K562 (cell line): ENCODE data around the gene SERPINF2. TPM values are rescaled to one million over a fixed set of nuclear protein-coding genes. Genes with fewer than 3 reads are reported as not detected.

ENCODE experiments used
- ATAC-seq: fragments of 200-7000 bp; cut with Tn5 transposase; 3 replicates; pipeline ENCODE4 v1.9.1; 2020; ENCODE audit warnings: moderate library complexity
- BruUV-seq: library from RNA; stranded (reverse); fragments of 400-500 nt; replicated peaks from 2 replicates; lab custom pipeline; 2021; lab: Mats Ljungman, UMichigan
- CTCF ChIA-PET: fragments of 300-600 bp; formaldehyde crosslinking; extraction: SDS; loops from one replicate; lab custom pipeline; 2021; ENCODE audit warnings: low intra/inter-chr PET ratio; lab: Yijun Ruan, JAX
- POLR2A ChIA-PET: fragments of 300-600, 350-650 bp; sonication (Branson Sonifier 250); formaldehyde crosslinking; extraction: SDS; loops from one replicate; lab custom pipeline; 2021; ENCODE audit warnings: antibody characterized with exemption, inconsistent platforms; lab: Yijun Ruan, JAX
- DNase-seq, 4 experiments: peaks; one replicate each; pipeline versions ENCODE4 v3.0.0 to v3.0.0-alpha.2; 2011 to 2018; ENCODE audit warnings: low spot score in 3 of 4, mixed read lengths in 3 of 4; ENCODE audit errors: extremely low read depth in 1 of 4
- FAIRE-seq: peaks from 2 replicates; lab custom pipeline; 2011; peaks lifted over from hg19 to GRCh38; lab: Jason Lieb, UNC
- H2AFZ ChIP-seq: 2 replicates; pipeline ENCODE4 v1.6.0; 2011; ENCODE audit warnings: low read depth, low read length, control low read depth, inconsistent platforms
- H3K27ac ChIP-seq: fragments of 200-600 bp; 3 replicates; pipeline ENCODE4 v1.8.0; 2011; ENCODE audit warnings: low read depth, mild to moderate bottlenecking, control low read depth, inconsistent platforms, low read length, moderate library complexity, mixed read lengths; ENCODE audit errors: extremely low read depth
- H3K27me3 ChIP-seq, 2 experiments: fragments of 300-600 bp in 1 of 2; 2 replicates in 1 of 2; 3 replicates in 1 of 2; pipeline versions ENCODE4 v1.6.0 to v1.8.0; 2011; ENCODE audit warnings: inconsistent platforms in 2 of 2, low read length in 2 of 2, mild to moderate bottlenecking in 1 of 2, mixed read lengths in 1 of 2, moderate library complexity in 1 of 2; ENCODE audit not compliant: control insufficient read depth in 2 of 2, insufficient read depth in 2 of 2
- H3K36me3 ChIP-seq: fragments of 300-600 bp; 3 replicates; pipeline ENCODE4 v1.8.0; 2011; ENCODE audit warnings: mild to moderate bottlenecking, low read length, inconsistent platforms; ENCODE audit not compliant: control insufficient read depth, insufficient read depth
- H3K4me1 ChIP-seq, 2 experiments: fragments of 200-600 bp in 1 of 2; replicated peaks in 1 of 2; 2 replicates in 1 of 2; 3 replicates in 1 of 2; pipeline versions ENCODE4 v1.5.1 to v1.8.0; 2011; ENCODE audit warnings: inconsistent platforms in 2 of 2, low read length in 2 of 2, mild to moderate bottlenecking in 1 of 2, mixed read lengths in 1 of 2, moderate library complexity in 1 of 2; ENCODE audit not compliant: control insufficient read depth in 2 of 2, insufficient read depth in 2 of 2
- H3K4me2 ChIP-seq: 2 replicates; pipeline ENCODE4 v1.6.1; 2011; ENCODE audit warnings: low read length, control low read depth, inconsistent platforms, mixed read lengths; ENCODE audit not compliant: insufficient read depth
- H3K4me3 ChIP-seq: fragments of 200-600 bp; sonication (generic), shearing (Covaris generic); 2 replicates; pipeline ENCODE4 v1.5.1; 2016; ENCODE audit warnings: control low read depth, inconsistent platforms
- H3K79me2 ChIP-seq: fragments of 200-600 bp; 3 replicates; pipeline ENCODE4 v1.8.0; 2011; ENCODE audit warnings: low read length, inconsistent platforms; ENCODE audit not compliant: control insufficient read depth, insufficient read depth
- H3K9ac ChIP-seq, 2 experiments: 2 replicates each; pipeline versions ENCODE4 v1.6.0 to v1.6.1; 2011; ENCODE audit warnings: low read depth in 2 of 2, low read length in 2 of 2, control low read depth in 1 of 2, inconsistent platforms in 1 of 2, mild to moderate bottlenecking in 1 of 2, mixed read lengths in 1 of 2; ENCODE audit not compliant: insufficient read depth in 1 of 2
- H3K9me1 ChIP-seq: one replicate; pipeline ENCODE4 v1.6.0; 2011; ENCODE audit warnings: inconsistent platforms, mild to moderate bottlenecking, low read length, moderate library complexity; ENCODE audit not compliant: control insufficient read depth, insufficient read depth
- H3K9me3 ChIP-seq: replicated peaks from 2 replicates; pipeline ENCODE4 v1.5.1; 2011; ENCODE audit warnings: low read depth, low read length, inconsistent platforms; ENCODE audit not compliant: control insufficient read depth, insufficient read depth
- H4K20me1 ChIP-seq: replicated peaks from 2 replicates; pipeline ENCODE4 v1.6.1; 2011; ENCODE audit warnings: low read length, inconsistent platforms, mixed read lengths; ENCODE audit not compliant: control insufficient read depth, insufficient read depth
- MAZ ChIP-seq, 2 experiments: fragments of 450-650 bp in 1 of 2; sonication (generic) in 1 of 2; formaldehyde crosslinking; IDR thresholded peaks in 1 of 2; conservative IDR thresholded peaks in 1 of 2; 2 replicates each; pipeline versions ENCODE4 v1.4.0 to v1.5.0; 2020; ENCODE audit warnings: mild to moderate bottlenecking in 1 of 2, missing genetic modification reagents in 1 of 2
- RAD21 ChIP-seq, 2 experiments: fragments of 250-450 bp in 1 of 2; fragments of 450-650 bp in 1 of 2; sonication (Bioruptor Pico) in 1 of 2; formaldehyde crosslinking in 1 of 2; IDR thresholded peaks in 1 of 2; conservative IDR thresholded peaks in 1 of 2; 2 replicates each; pipeline versions ENCODE4 v1.4.0 to v1.8.0; 2020 to 2022; ENCODE audit warnings: mild to moderate bottlenecking in 2 of 2, moderate library complexity in 1 of 2
- SMC3 ChIP-seq: conservative IDR thresholded peaks from 2 replicates; pipeline ENCODE4 v1.6.1; 2011; ENCODE audit warnings: low read depth, low read length, improper control_type of control experiment; ENCODE audit not compliant: insufficient read depth
- WGBS: fragments of 100-300 bp; shearing (Covaris generic); methylation state at CpG from one replicate; pipeline ENCODE4 v1.1.6; 2016; ENCODE audit warnings: low coverage, mixed read lengths; ENCODE audit not compliant: insufficient coverage; ENCODE audit errors: missing lambda C conversion rate; 5-methylcytosine and 5-hydroxymethylcytosine counted together
- in situ Hi-C: fragments of 300-500 bp; cut with MboI; formaldehyde crosslinking; loops from 4 replicates; pipeline ENCODE4 v1.15.0; 2018; ENCODE audit warnings: inconsistent platforms, mixed read lengths
- intact Hi-C: fragments of 100-400 bp; cut with micrococcal nuclease; formaldehyde crosslinking; loops from 2 replicates; pipeline ENCODE4 v1.14.2; 2022
- polyA plus RNA-seq, 8 experiments: library from polyadenylated mRNA; depleted of rRNA in 4 of 8; stranded (reverse) in 5 of 8; unstranded in 3 of 8; fragments of >200 nt; fragmentation: Nextera tagmentation in 2 of 8; fragmentation: Illumina TruSeq in 1 of 8; extraction: Ambion mirVana in 2 of 8; extraction: Trizol in 1 of 8; gene quantifications; 2 replicates each; pipeline versions ENCODE4 v1.2.1 to v1.2.3, GENCODE V29; 2011 to 2014; ENCODE audit warnings: inconsistent platforms in 1 of 8, missing spikeins in 1 of 8
- total RNA-seq, 7 experiments: library from RNA; depleted of rRNA in 6 of 7; stranded (reverse); fragments of >200 nt in 6 of 7; fragmentation: Illumina TruSeq in 2 of 7; extraction: Trizol in 2 of 7; gene quantifications; 2 replicates each; pipeline versions ENCODE4 v1.2.1 to v1.2.3, GENCODE V29; 2011 to 2021; ENCODE audit warnings: low replicate concordance in 1 of 7
- TF ChIP-seq, protein P1 (sequence below): sonication (generic); formaldehyde crosslinking; IDR thresholded peaks from 2 replicates; pipeline ENCODE4 v1.8.0; 2022; ENCODE audit warnings: missing genetic modification reagents, mild to moderate bottlenecking, moderate library complexity, borderline replicate concordance
- TF ChIP-seq, protein P2 (sequence below): fragments of 450-650 bp; IDR thresholded peaks from 2 replicates; pipeline ENCODE4 v1.6.1; 2017; ENCODE audit warnings: antibody characterized with exemption, mild to moderate bottlenecking
- TF ChIP-seq, protein P3 (sequence below), 2 experiments: fragments of 450-650 bp in 1 of 2; sonication (generic) in 1 of 2; formaldehyde crosslinking in 1 of 2; IDR thresholded peaks in 1 of 2; conservative IDR thresholded peaks in 1 of 2; 2 replicates each; pipeline versions ENCODE4 v1.6.1 to v1.8.1; 2016 to 2023; ENCODE audit warnings: mild to moderate bottlenecking in 2 of 2, moderate library complexity in 2 of 2, inconsistent platforms in 1 of 2, missing genetic modification reagents in 1 of 2
- TF ChIP-seq, protein P4 (sequence below): IDR thresholded peaks from 2 replicates; pipeline ENCODE4 v1.6.1; 2011; ENCODE audit warnings: borderline replicate concordance, low read depth, mild to moderate bottlenecking, moderate library complexity, low read length; ENCODE audit not compliant: insufficient read depth, poor library complexity, severe bottlenecking

SERPINF2 gene
- total and polyA plus RNA-seq, 9 of the 15 experiments (the other 6 are each of a cell fraction or from before 2014, with no cell fraction given): 0.22 TPM; not detected in 8

DNA sequence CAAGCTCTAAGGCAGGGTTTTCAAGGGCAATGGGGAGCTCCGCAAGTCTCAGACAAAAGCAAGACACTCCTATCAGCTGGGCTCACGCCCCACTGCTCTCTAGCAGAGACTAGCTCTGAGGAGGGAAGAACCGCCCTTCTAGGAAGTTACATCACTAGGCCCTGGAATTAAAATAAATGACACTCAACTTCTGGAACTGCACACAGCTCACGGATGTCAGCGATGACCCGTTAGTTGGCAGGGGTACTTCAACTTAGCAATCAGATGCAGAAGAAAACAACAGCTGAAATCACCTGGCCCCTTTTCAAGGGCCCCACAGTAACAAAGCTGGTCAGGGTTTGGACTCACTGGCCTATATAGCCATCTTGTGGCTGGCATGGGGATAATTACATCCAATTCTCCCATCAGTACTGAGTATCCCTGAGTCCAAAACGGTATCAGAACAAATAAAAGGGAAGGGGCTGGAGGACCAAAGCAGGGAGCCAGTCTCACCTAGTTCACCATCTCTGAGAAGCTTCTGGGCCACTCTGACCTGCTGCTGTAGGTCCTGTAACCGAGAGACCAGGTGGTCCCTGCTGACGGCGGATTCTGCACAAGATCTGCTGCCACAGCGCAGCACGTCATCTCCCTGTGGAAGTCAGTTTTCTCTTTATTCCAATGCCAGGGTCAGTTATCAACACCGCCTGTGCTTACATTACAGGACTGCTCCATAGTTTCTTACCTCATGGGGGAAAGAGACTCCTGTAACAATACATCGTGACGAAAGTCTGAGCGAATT is 41.4 kb downstream of the SERPINF2 start:
- BruUV-seq: no TSS peak
- DNase-seq (peak; percentile 42 to 56 (median 48)), ATAC-seq (peak; percentile 93), FAIRE-seq (peak; percentile 85)
- no peaks in the 10 kb centered on the region for H3K27me3 ChIP-seq
- H3K4me1 ChIP-seq: peaks cover 5 to 8% of the 10 kb centered on the region in 2 experiments; a peak in 4 of 5 replicates
- H3K36me3 ChIP-seq: peaks cover 52% of the 10 kb centered on the region
- in situ Hi-C loops: no loop called here
- H2AFZ ChIP-seq: no peak overlapping the region
- H3K27ac ChIP-seq: peak overlapping the region; percentile 38; the same call in 1 of the 3 replicates
- no peaks in the 10 kb centered on the region for H3K9me1 ChIP-seq
- H4K20me1 ChIP-seq: no peaks in the 10 kb centered on the region
- 60% methylated on average over 16 of the region's 16 CpGs for WGBS
- ChIA-PET POLR2A (interaction anchor here (0.6 to 1.0 kb wide), 5 partner anchors 14 to 101 kb away, joined by 3 to 4 read pairs (median 3); no protein-coding TSS in a partner anchor), CTCF (interaction anchor here (2.1 to 2.4 kb wide), 2 partner anchors 63 to 115 kb away, joined by 7 to 10 read pairs; no protein-coding TSS in a partner anchor)
- 0 out of 2 replicates have a peak overlapping the region, but pooled peaks have one; percentile 18 for H3K4me2 ChIP-seq
- H3K79me2 ChIP-seq: no peaks in the 10 kb centered on the region
- no peak overlapping the region for H3K4me3 ChIP-seq
- H3K9me3 ChIP-seq: no peaks in the 10 kb centered on the region
- peak overlapping the region in 1 of 2 experiments; percentile 52; a peak in 1 of 4 replicates for H3K9ac ChIP-seq
- intact Hi-C loops: loop anchor here (5.0 kb wide), 2 partner anchors 62 to 117 kb away; partner anchors contain the start of gene WDR81
- TF ChIP-seq RAD21 (CRISPR knock-in tag; conservative IDR thresholded peaks at IDR 0.05 in 1 of 2, IDR thresholded peaks at IDR 0.05 in 1 of 2): peak; percentile 73 to 80
- peak in 1 of 2 experiments; percentile 46; a peak in 1 of 4 replicates for TF ChIP-seq MAZ (CRISPR knock-in tag; conservative IDR thresholded peaks at IDR 0.05 in 1 of 2, IDR thresholded peaks at IDR 0.05 in 1 of 2)
- TF ChIP-seq, protein P1, sequence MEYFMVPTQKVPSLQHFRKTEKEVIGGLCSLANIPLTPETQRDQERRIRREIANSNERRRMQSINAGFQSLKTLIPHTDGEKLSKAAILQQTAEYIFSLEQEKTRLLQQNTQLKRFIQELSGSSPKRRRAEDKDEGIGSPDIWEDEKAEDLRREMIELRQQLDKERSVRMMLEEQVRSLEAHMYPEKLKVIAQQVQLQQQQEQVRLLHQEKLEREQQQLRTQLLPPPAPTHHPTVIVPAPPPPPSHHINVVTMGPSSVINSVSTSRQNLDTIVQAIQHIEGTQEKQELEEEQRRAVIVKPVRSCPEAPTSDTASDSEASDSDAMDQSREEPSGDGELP (CRISPR knock-in tag): peak; percentile 64; the same call in 1 of the 2 replicates
- TF ChIP-seq, protein P2, sequence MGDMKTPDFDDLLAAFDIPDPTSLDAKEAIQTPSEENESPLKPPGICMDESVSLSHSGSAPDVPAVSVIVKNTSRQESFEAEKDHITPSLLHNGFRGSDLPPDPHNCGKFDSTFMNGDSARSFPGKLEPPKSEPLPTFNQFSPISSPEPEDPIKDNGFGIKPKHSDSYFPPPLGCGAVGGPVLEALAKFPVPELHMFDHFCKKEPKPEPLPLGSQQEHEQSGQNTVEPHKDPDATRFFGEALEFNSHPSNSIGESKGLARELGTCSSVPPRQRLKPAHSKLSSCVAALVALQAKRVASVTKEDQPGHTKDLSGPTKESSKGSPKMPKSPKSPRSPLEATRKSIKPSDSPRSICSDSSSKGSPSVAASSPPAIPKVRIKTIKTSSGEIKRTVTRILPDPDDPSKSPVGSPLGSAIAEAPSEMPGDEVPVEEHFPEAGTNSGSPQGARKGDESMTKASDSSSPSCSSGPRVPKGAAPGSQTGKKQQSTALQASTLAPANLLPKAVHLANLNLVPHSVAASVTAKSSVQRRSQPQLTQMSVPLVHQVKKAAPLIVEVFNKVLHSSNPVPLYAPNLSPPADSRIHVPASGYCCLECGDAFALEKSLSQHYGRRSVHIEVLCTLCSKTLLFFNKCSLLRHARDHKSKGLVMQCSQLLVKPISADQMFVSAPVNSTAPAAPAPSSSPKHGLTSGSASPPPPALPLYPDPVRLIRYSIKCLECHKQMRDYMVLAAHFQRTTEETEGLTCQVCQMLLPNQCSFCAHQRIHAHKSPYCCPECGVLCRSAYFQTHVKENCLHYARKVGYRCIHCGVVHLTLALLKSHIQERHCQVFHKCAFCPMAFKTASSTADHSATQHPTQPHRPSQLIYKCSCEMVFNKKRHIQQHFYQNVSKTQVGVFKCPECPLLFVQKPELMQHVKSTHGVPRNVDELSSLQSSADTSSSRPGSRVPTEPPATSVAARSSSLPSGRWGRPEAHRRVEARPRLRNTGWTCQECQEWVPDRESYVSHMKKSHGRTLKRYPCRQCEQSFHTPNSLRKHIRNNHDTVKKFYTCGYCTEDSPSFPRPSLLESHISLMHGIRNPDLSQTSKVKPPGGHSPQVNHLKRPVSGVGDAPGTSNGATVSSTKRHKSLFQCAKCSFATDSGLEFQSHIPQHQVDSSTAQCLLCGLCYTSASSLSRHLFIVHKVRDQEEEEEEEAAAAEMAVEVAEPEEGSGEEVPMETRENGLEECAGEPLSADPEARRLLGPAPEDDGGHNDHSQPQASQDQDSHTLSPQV: peak; percentile 30; the same call in 1 of the 2 replicates
- TF ChIP-seq, protein P3, sequence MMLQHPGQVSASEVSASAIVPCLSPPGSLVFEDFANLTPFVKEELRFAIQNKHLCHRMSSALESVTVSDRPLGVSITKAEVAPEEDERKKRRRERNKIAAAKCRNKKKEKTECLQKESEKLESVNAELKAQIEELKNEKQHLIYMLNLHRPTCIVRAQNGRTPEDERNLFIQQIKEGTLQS (IDR thresholded peaks at IDR 0.05): peak; percentile 44; the same call in 1 of the 2 replicates
- TF ChIP-seq, protein P3 (CRISPR knock-in tag; conservative IDR thresholded peaks at IDR 0.05): no peak
- TF ChIP-seq, protein P4, sequence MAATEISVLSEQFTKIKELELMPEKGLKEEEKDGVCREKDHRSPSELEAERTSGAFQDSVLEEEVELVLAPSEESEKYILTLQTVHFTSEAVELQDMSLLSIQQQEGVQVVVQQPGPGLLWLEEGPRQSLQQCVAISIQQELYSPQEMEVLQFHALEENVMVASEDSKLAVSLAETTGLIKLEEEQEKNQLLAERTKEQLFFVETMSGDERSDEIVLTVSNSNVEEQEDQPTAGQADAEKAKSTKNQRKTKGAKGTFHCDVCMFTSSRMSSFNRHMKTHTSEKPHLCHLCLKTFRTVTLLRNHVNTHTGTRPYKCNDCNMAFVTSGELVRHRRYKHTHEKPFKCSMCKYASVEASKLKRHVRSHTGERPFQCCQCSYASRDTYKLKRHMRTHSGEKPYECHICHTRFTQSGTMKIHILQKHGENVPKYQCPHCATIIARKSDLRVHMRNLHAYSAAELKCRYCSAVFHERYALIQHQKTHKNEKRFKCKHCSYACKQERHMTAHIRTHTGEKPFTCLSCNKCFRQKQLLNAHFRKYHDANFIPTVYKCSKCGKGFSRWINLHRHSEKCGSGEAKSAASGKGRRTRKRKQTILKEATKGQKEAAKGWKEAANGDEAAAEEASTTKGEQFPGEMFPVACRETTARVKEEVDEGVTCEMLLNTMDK: no peak
- peak; percentile 52 for TF ChIP-seq SMC3
